ENCODE data around the gene DAB1. TPM values are rescaled to one million over a fixed set of nuclear protein-coding genes. Genes with fewer than 3 reads are reported as not detected.

DAB1 gene
- total RNA-seq, 4 donors from 2014 or later, result under 0.01 to 5.9 (median 0.61) TPM

DNA sequence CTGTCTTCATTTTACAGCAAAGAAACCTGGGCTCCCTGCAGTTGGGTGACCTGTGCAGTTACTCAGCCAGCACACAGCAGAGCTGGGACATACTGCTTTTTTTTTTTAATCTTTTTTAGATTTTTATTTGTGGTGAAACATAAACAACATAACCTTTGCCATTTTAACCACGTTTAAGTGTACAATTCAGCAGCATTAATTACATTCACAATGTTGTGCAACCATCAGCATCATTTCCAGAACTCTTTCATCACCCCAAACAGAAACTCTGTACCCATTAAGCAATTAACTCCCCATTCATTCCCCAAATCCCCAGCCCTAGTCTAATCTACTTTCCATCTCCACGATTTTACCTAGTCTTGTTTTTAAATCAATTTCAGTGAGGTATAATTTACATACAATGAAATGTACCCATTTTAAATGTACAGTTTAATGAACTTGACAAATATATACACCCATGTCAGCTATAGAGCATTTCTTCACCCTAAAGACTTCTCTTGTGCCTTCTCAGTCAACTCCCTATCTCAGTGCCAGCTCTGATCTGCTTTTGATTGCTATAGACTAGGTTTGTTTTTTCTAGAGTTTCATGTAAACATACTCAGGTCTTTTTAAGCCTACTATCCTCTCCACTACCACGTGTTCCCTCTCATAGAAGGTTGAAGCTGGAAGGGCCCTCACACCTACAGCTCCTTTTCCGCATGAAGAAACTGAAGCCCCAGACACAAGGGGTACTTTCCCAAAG is 420.3 kb downstream of the DAB1 start:
- no peaks in the 10 kb centered on the region for H3K27me3 ChIP-seq
- no peak for DNase-seq
- TF ChIP-seq POLR2A (IDR thresholded peaks at IDR 0.05), result no peak
- TF ChIP-seq, protein P1, sequence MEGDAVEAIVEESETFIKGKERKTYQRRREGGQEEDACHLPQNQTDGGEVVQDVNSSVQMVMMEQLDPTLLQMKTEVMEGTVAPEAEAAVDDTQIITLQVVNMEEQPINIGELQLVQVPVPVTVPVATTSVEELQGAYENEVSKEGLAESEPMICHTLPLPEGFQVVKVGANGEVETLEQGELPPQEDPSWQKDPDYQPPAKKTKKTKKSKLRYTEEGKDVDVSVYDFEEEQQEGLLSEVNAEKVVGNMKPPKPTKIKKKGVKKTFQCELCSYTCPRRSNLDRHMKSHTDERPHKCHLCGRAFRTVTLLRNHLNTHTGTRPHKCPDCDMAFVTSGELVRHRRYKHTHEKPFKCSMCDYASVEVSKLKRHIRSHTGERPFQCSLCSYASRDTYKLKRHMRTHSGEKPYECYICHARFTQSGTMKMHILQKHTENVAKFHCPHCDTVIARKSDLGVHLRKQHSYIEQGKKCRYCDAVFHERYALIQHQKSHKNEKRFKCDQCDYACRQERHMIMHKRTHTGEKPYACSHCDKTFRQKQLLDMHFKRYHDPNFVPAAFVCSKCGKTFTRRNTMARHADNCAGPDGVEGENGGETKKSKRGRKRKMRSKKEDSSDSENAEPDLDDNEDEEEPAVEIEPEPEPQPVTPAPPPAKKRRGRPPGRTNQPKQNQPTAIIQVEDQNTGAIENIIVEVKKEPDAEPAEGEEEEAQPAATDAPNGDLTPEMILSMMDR (IDR thresholded peaks at IDR 0.05), result no peak
- intact Hi-C loops (cut with DNase I; ENCODE audit: low total_unique reads), result no loop called here
- no peak overlapping the region for H3K4me3 ChIP-seq
- H3K4me1 ChIP-seq, result no peaks in the 10 kb centered on the region
- H3K27ac ChIP-seq, result no peak overlapping the region
- H3K9me3 ChIP-seq, result no peaks in the 10 kb centered on the region
- no peaks in the 10 kb centered on the region for H3K36me3 ChIP-seq

DNA sequence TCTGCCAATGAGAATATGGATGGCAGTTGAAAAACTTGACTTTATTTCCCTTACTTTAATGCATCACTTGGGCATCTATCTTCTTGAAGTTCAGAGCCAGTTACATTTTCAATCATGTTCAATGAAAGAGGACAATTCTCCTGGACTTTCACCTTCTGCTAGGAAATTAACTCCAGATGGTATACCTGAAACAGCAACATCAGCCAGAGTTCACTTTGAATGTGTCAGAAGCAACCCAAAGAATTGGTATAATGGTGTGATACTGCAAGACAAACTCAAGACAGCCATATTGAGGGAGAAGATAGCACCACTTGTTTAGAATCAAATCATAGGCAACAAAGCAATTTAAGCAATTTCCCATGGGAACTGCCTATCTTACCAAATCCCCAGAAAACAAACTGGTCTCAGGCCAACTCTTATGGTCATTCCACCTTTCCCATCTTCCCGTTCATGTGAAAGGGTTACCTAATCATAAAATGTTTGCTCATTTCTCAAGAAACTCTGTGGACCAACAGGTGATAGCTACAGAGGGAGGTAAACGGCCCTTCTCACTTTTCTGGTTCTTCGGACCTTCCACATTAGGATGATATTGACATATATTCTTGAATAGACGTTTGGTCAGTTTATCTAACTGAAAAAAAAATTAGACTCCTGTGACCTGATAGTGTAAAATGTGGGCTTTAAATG is 428.3 kb downstream of the DAB1 start:
- TF ChIP-seq POLR2A (IDR thresholded peaks at IDR 0.05), result no peak
- TF ChIP-seq, protein P1 (IDR thresholded peaks at IDR 0.05), result no peak
- Histone ChIP-seq H3K36me3 (no peaks in the 10 kb centered on the region), H3K4me1 (no peaks in the 10 kb centered on the region), H3K27ac (no peak overlapping the region), H3K27me3 (no peaks in the 10 kb centered on the region), H3K9me3 (no peaks in the 10 kb centered on the region), H3K4me3 (no peak overlapping the region)
- intact Hi-C loops (cut with DNase I; ENCODE audit: low total_unique reads), result no loop called here
- no peak for DNase-seq

DNA sequence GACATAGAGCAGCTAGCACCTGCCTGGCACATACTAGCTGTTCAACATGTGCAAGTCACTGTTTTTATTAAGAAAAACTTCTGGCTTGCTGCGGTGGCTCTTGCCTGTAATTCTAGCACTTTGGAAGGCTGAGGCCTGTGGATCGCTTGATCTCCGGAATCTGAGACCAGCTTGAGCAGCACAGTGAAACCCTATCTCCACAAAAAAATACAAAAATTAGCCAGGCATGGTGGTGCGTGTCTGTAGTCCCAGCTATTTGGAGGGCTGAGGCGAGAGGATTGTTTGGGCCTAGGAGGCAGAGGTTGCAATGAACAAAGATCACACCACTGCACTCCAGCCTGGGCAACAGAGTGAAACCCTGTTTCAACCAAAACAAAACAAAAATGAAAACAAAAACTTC is 430.4 kb downstream of the DAB1 start:
- intact Hi-C loops (cut with DNase I; ENCODE audit: low total_unique reads), result no loop called here
- Histone ChIP-seq H3K36me3 (peaks cover 0 to 3% of the 10 kb centered on the region in 2 donors), H3K27me3 (no peaks in the 10 kb centered on the region), H3K4me1 (no peaks in the 10 kb centered on the region), H3K9me3 (no peaks in the 10 kb centered on the region), H3K27ac (no peak overlapping the region), H3K4me3 (no peak overlapping the region)
- TF ChIP-seq, protein P1 (IDR thresholded peaks at IDR 0.05), result no peak
- no peak for TF ChIP-seq POLR2A (IDR thresholded peaks at IDR 0.05)
- DNase-seq, result no peak

DNA sequence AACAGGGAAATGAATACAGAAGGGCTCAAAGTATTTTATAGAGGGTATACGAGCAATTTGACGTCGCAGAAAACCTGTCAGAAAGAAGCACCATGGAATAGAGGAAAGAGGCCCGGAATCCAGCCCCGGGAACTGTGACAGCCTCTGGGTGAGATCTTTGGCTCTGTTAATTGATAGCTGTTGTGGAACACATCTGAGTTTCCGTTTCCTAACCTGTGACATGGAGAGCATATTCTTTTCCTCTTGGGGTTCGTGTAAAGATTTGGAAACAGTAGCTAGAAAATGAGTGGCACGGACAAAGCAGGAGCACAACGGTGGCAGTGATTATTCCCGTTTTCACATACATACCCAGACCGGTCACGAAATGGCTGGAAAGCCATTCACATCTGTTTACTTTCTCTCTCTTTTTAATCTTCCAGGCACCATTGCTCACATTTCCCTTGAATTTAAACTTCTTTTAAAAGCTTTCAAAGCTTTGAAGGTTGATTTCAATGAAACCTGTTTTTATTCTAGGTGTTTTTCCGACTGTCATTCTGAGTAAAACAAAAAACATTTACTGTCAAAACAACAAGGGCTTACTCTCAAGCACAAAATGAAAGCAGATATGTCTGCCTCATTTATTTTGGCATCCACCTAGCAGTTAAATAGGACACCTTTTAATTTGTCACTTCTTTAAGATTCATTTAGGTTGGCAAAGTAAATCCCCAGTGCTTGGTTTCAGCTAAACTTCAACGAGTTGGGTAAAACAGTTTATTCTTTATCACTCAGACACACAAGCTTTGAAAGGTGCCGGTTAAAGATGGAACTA is 431.3 kb downstream of the DAB1 start:
- no peak overlapping the region for H3K27ac ChIP-seq
- intact Hi-C loops (cut with DNase I; ENCODE audit: low total_unique reads), result no loop called here

More for the DNA sequence above, 431.3 kb downstream of the DAB1 start:
- H3K27me3 ChIP-seq, result no peaks in the 10 kb centered on the region
- TF ChIP-seq POLR2A (IDR thresholded peaks at IDR 0.05), result no peak
- TF ChIP-seq, protein P1 (IDR thresholded peaks at IDR 0.05), result no peak
- no peak for DNase-seq
- H3K9me3 ChIP-seq, result no peaks in the 10 kb centered on the region
- no peaks in the 10 kb centered on the region for H3K4me1 ChIP-seq
- H3K36me3 ChIP-seq, result peaks cover 0 to 3% of the 10 kb centered on the region in 2 donors
- H3K4me3 ChIP-seq, result no peak overlapping the region
